Adipose tissue (tissue), 3 donors: ENCODE data around the gene MAML3. TPM values are rescaled to one million over a fixed set of nuclear protein-coding genes. Genes with fewer than 3 reads are reported as not detected.

ENCODE experiments used
- H3K27ac ChIP-seq: one replicate; pipeline ENCODE4 v1.5.1; 2013; ENCODE audit warnings: low read depth, low read length
- WGBS, 3 donors: extraction: QIAGEN DNeasy Blood & Tissue Kit; methylation state at CpG; one replicate each; pipeline ENCODE4 v1.1.7; 2013; 5-methylcytosine and 5-hydroxymethylcytosine counted together
- polyA plus RNA-seq, 3 donors: library from polyadenylated mRNA; stranded (reverse); fragments of 200-250 nt; gene quantifications; one replicate each; pipeline ENCODE4 v1.2.3, GENCODE V29; 2013
- donor health status: healthy with polysubstance abuse.
- donor health status: Bipolar disorder and iron deficiency.
- donor health status: healthy.

Gene MAML3
- polyA plus RNA-seq, 3 donors = 2.8 to 3.2 (median 3.1) TPM

GRCh38 chr4:140066031-140066930 lies 87.7 kb downstream of the MAML3 start:
- no peak overlapping the region for H3K27ac ChIP-seq
- 43 to 75% (median 72%) methylated on average over 3 of the region's 3 CpGs for WGBS, 3 donors

DNA sequence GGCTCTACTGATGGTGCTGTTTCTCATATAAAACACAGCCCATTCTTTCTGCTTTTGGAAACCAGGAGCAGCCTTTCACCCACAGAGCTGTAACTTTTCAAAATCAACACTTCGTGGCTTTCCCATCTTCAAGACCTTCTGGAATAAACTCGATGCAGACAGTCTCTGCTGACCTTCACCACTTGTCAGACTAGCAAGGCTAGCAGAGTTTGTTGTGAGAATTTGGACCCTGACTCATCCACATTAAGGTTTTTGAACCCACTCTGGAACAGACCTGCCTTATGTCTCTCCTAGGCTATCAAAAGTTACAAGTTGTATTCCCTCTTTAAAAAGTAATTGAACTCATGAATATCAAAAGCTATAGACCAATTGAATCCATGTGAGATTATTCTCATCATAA lies 88.6 kb downstream of the MAML3 start:
- no peak overlapping the region for H3K27ac ChIP-seq
- 50 to 69% (median 69%) methylated on average over 2 of the region's 2 CpGs for WGBS, 3 donors

- no peak overlapping the region for H3K27ac ChIP-seq
- WGBS, 3 donors = 95 to 97% (median 97%) methylated on average over 3 of the region's 3 CpGs
Observed at GRCh38 chr4:140061659-140062289, 92.2 kb downstream of the MAML3 start.

- WGBS, 3 donors = 51 to 77% (median 67%) methylated on average over 4 of the region's 4 CpGs
- H3K27ac ChIP-seq = no peak overlapping the region
Observed at GRCh38 chr4:140061194-140061593, 92.8 kb downstream of the MAML3 start.

DNA sequence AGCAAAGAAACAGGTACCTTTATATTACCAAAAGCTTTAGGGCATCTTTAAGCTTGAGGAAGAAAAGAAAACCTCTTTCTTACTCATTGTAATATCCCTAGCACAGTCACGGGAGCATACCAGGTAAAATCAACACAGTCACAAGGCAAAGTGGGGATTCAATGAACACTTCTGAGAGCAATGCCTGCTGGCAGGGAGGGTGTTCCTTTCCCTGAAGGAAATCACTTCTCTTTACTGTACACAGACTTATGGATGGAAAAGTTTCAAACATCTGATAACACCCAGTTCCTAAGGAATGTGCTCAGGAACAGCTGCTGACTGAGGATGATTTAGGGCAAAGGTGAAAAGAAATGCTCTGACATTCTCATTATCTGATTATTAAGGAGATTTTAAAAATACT lies 94.8 kb downstream of the MAML3 start:
- H3K27ac ChIP-seq = no peak overlapping the region
- 49 to 60% (median 51%) methylated on average over 1 of the region's 1 CpG for WGBS, 3 donors

GRCh38 chr4:140057701-140058100 lies 96.3 kb downstream of the MAML3 start:
- 59 to 73% (median 70%) methylated on average over 2 of the region's 2 CpGs for WGBS, 3 donors
- no peak overlapping the region for H3K27ac ChIP-seq

DNA sequence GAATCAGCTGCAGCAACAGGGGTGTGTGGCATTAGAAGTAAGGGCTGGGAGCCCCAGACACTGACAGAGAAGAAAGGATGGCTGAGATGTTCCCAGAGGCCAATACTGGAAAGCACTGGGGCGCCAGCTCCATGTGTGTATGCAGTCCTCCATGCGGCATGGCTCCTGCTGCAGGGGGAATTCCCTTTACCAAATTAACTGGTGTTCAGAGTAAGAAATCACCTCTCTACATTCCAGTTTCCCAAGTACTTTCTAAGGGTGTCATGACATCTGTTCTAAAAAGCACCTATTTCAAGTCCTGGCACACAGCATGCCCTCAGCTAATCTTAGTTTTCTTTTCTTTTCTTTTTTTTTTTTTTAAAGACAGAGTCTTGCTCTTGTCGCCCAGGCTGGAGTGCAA lies 98.0 kb downstream of the MAML3 start:
- no peak overlapping the region for H3K27ac ChIP-seq
- 96 to 97% (median 96%) methylated on average over 3 of the region's 3 CpGs for WGBS, 3 donors

DNA sequence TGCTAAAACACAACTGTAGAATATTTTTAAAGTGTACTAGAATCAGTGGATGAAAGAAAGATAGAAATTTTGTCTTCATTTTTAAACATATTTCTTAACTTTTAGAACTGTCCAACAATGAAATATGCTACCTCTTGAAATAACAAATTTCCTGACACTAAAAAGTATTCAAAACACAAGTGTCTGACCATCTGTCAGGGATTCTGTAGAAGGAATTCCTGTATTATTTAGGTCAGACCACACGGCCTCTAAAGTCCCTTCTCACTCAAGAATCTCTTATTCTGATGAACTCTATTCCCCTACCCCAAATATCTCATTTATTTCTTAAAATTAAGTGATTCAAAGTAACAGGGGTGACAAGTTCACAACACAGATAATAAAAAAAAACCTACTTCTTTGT lies 99.1 kb downstream of the MAML3 start:
- 68 to 78% (median 72%) methylated on average over 1 of the region's 1 CpG for whole genome bisulfite sequencing, 3 donors
- H3K27ac ChIP-seq = no peak overlapping the region

GRCh38 chr4:140053185-140053584 lies 100.8 kb downstream of the MAML3 start:
- WGBS, 3 donors = 89 to 97% (median 94%) methylated on average over 4 of the region's 4 CpGs
- no peak overlapping the region for H3K27ac ChIP-seq

DNA sequence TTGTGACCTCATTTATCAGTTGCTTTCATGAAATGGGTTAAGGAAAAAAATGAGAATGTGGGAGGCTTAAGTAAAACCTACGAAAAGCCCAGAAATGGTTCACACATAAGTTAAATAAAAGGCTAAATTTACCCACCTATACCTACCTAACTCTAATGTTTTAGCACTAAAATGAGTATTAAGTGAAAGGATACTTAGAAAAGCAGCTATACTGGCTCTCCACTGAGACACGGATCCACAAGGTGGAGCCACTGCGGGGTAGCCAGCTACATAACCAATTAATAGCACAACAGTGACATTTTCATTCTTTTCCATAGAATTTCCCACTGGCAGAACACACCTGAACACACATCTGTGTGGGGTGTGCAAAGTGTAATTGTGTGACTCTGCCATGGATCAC lies 101.9 kb downstream of the MAML3 start:
- WGBS, 3 donors = 45 to 46% (median 46%) methylated on average over 3 of the region's 3 CpGs
- H3K27ac ChIP-seq = no peak overlapping the region

DNA sequence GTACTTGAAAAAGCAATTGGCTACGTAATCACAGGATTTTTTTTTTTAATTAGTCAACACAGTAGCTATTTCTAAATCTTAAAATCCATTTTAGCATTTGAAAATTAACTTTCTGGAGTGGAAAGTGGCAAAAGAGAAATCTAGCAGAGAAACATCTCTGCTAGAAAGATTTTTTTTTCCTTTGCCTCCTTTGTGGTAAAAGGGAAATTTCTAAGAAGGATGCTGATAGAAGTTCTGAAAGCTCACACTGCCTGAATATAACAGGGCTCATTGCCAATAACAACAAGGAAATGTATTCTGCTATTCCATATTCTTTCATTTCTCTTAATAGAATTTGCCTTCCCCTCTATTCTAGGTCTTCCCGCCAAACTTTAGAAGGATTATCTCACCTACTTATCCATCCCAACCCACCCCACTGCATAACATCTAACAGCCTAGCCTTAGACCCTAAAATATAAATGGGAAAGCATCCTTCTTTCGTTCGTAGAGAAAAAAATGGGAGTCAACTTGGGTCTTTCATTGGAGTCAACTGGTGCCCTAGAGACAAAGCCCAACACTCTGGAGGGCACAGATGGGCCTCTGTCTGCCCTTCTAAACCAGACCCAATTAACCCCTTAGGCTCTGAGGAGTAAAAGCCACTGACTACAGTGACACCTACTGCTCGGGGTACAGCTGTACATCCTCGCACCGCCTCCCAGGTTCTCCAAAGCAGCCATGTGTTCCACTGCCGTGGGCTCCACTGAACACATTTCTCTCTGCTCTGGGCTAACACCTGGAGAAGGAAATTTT lies 103.9 kb downstream of the MAML3 start:
- 60 to 82% (median 62%) methylated on average over 8 of the region's 8 CpGs for WGBS, 3 donors
- no peak overlapping the region for H3K27ac ChIP-seq

GRCh38 chr4:140049024-140049848 lies 104.7 kb downstream of the MAML3 start:
- 1 to 15% (median 3%) methylated on average over 12 to 13 of the region's 13 CpGs for WGBS, 3 donors

DNA sequence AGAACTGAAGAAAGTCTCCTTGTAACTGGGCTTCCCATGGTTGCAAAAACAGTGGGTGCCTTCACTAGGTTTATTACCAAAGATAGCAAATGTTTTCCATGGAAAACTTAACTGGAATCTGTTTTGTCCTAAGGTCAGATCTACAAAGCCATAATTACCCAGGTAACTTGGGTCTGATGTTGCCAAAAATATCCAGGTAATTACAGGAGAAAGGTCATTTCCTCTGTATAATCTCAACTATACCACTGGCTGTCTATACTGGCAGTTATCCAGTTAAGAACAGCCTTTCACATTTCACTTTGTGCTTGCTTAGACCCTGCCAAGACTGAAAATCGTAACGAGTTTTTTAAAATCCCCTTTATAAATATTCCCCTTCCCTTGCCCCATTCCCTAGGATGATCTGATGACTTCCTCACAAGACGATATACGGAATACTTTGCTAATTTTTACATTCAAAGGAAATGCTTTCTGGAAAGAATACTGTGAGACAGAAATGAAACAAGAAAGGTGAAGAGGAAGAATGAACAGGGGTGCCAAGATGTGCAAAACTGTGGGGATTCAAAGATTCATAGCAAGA lies 105.5 kb downstream of the MAML3 start:
- 1 to 24% (median 6%) methylated on average over 4 of the region's 4 CpGs for WGBS, 3 donors
- no peak overlapping the region for H3K27ac ChIP-seq

More at GRCh38 chr4:140049024-140049848, 104.7 kb downstream of the MAML3 start:
- H3K27ac ChIP-seq = no peak overlapping the region

GRCh38 chr4:140047786-140048185 lies 106.2 kb downstream of the MAML3 start:
- WGBS, 3 donors = 64 to 79% (median 65%) methylated on average over 5 of the region's 5 CpGs
- no peak overlapping the region for H3K27ac ChIP-seq

DNA sequence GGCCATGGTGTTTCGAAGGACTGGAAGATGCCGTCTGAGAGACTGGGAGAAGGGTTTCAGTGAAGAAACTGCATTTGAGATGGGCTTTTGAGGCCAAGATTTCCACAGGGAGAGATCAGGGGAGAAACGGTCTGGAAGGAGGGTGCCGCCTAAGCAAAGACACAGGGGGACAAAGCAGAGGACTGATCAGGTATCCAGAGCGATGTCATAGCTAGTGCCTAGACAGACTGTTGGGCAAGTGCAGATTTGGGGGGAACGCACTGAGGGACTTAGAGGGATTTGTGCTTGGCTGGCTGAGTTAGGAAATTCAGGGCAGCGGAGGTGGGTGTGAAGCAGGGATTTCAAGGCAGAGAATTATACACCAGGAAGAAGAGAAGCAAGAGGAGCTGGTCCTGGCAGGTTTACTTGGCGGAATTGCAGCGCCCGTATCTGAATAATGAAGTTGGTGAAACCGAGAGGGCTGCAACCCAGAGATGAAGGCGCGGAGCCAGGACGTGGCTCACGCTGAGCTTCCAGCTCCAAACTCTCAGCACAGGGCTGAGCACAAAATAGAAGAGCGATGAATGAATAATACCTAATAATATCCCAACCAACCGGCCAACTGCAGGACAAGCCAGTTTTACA lies 106.9 kb downstream of the MAML3 start:
- no peak overlapping the region for H3K27ac ChIP-seq
- 79 to 92% (median 86%) methylated on average over 17 of the region's 17 CpGs for WGBS, 3 donors

GRCh38 chr4:140046543-140046942 lies 107.4 kb downstream of the MAML3 start:
- no peak overlapping the region for H3K27ac ChIP-seq
- WGBS, 3 donors = 54 to 88% (median 62%) methylated on average over 6 of the region's 6 CpGs

DNA sequence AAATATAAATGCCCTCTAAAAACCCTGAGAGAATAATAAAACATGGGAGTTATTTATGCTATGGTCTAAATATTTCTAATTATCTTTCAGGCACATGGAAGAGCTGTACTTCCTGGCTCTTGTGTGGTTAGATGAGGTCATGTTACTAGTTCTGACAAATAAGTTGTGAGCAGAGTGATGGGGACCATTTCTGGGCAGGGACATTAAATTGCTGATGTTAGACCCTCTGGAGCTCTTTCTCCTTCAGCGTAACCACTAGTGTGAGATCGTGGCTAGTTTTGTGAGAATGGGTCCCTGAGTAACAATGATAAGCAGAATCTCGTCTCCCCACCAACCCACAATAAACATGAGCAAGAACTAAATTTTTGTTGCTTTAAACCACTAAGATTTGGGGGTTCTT lies 108.0 kb downstream of the MAML3 start:
- no peak overlapping the region for H3K27ac ChIP-seq
- WGBS, 3 donors = 77 to 94% (median 89%) methylated on average over 3 of the region's 3 CpGs
